Osteoblast (primary cell): ENCODE measurements around the gene COL24A1. TPM values are rescaled to one million over a fixed set of nuclear protein-coding genes. Genes with fewer than 3 reads are reported as not detected.
"Not testable (repeated sequence)": the region's sequence is repeated elsewhere in the genome, so short reads cannot be mapped to it uniquely, and the experiment has no call there.

ENCODE experiments used
- DNase-seq: peaks from one replicate; pipeline ENCODE4 v3.0.0; 2011; ENCODE audit warnings: low spot score, mixed read lengths; ENCODE audit not compliant: insufficient read length; ENCODE audit errors: missing footprints
- H2AFZ ChIP-seq: 2 replicates; pipeline ENCODE4 v1.6.0; 2011; ENCODE audit warnings: mild to moderate bottlenecking, low read length
- H3K27ac ChIP-seq: 2 replicates; pipeline ENCODE4 v1.5.1; 2011; ENCODE audit warnings: mild to moderate bottlenecking, low read depth, low read length, moderate library complexity
- H3K27me3 ChIP-seq: 2 replicates; pipeline ENCODE4 v1.6.0; 2012; ENCODE audit warnings: mild to moderate bottlenecking, control low read depth, inconsistent platforms, low read length, moderate library complexity; ENCODE audit not compliant: insufficient read depth
- H3K36me3 ChIP-seq: 2 replicates; pipeline ENCODE4 v1.5.1; 2011; ENCODE audit warnings: mild to moderate bottlenecking, low read length, control low read depth, moderate library complexity; ENCODE audit not compliant: insufficient read depth
- H3K4me1 ChIP-seq: 2 replicates; pipeline ENCODE4 v1.5.1; 2011; ENCODE audit warnings: mild to moderate bottlenecking, low read length, control low read depth, moderate library complexity; ENCODE audit not compliant: insufficient read depth
- H3K4me2 ChIP-seq: 2 replicates; pipeline ENCODE4 v1.6.0; 2011; ENCODE audit warnings: mild to moderate bottlenecking, low read length; ENCODE audit not compliant: insufficient read depth
- H3K4me3 ChIP-seq: fragments of 200-600 bp; sonication (generic); 3 replicates; pipeline ENCODE4 v1.5.1; 2012; ENCODE audit warnings: mild to moderate bottlenecking, low read length, inconsistent platforms; ENCODE audit not compliant: insufficient read depth
- H3K79me2 ChIP-seq: 2 replicates; pipeline ENCODE4 v1.6.0; 2012; ENCODE audit warnings: mild to moderate bottlenecking, low read length, control low read depth, inconsistent platforms; ENCODE audit not compliant: insufficient read depth
- H3K9me3 ChIP-seq: 2 replicates; pipeline ENCODE4 v1.5.1; 2011; ENCODE audit warnings: low read depth, low read length, control low read depth
- H4K20me1 ChIP-seq: 2 replicates; pipeline ENCODE4 v1.6.0; 2012; ENCODE audit warnings: mild to moderate bottlenecking, low read length, control low read depth; ENCODE audit not compliant: insufficient read depth
- CTCF ChIP-seq: IDR thresholded peaks from 2 replicates; pipeline ENCODE4 v1.5.1; 2011; ENCODE audit warnings: mild to moderate bottlenecking, low read depth, low read length, moderate library complexity; ENCODE audit errors: extremely low read depth
- total RNA-seq: library from RNA; depleted of rRNA; stranded (reverse); fragments of >200 nt; gene quantifications from 2 replicates; pipeline ENCODE4 v1.2.3, GENCODE V29; 2012

Gene COL24A1
- total RNA-seq, 1 donor: 1.1 TPM

- Histone ChIP-seq H3K4me2 (no peak overlapping the region), H3K27ac (no peak overlapping the region), H3K36me3 (no peaks in the 10 kb centered on the region), H3K4me1 (no peaks in the 10 kb centered on the region), H3K4me3 (no peak overlapping the region), H3K79me2 (no peaks in the 10 kb centered on the region), H2AFZ (no peak overlapping the region), H4K20me1 (no peaks in the 10 kb centered on the region), H3K27me3 (no peaks in the 10 kb centered on the region), H3K9me3 (no peaks in the 10 kb centered on the region)
- DNase-seq: no peak
- TF ChIP-seq CTCF: no peak
These were observed 412.8 kb downstream of the COL24A1 start for GRCh38 chr1:85743814-85744213.

- Histone ChIP-seq H3K79me2 (no peaks in the 10 kb centered on the region), H3K4me1 (no peaks in the 10 kb centered on the region), H3K4me3 (no peak overlapping the region), H3K36me3 (no peaks in the 10 kb centered on the region), H3K27ac (no peak overlapping the region), H3K27me3 (no peaks in the 10 kb centered on the region), H4K20me1 (no peaks in the 10 kb centered on the region), H3K4me2 (no peak overlapping the region), H2AFZ (no peak overlapping the region), H3K9me3 (no peaks in the 10 kb centered on the region)
- no peak for TF ChIP-seq CTCF
- DNase-seq: no peak
These were observed 421.6 kb downstream of the COL24A1 start for GRCh38 chr1:85734931-85735330.

DNA sequence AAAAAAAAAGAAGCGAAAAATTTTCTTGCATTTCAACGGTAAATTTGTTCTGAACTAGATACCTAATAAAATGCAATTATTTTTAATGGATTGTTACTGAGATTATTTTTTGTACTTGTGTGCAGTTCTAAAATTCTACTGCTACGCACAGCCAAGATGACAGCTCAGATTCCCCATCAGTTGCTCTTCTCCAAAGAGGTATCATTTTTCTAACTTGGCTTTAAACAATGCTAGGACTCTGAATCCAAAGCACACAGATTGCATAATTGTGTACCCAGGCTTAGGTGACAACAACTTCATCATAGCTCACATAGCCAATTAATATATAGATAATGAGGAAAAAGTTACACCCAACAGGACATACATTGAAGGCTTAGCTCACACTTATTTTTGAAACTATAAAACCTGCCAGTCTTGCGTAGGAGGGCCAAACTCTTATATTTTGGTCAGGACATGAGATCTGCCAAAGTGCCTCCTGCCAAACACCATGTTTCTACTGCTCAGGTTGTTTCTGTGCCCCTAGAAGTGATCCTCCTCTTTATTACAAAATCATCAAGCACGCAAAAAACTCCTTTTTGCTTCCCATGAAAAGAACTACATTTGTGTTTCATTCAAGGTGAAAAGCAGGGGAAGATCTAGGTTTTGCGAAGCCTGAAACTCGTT is 437.8 kb downstream of the COL24A1 start:
- Histone ChIP-seq H3K4me3 (no peak overlapping the region), H3K4me1 (no peaks in the 10 kb centered on the region), H4K20me1 (no peaks in the 10 kb centered on the region), H3K4me2 (no peak overlapping the region), H3K79me2 (no peaks in the 10 kb centered on the region), H2AFZ (no peak overlapping the region), H3K36me3 (no peaks in the 10 kb centered on the region), H3K27ac (no peak overlapping the region), H3K9me3 (peaks cover 1% of the 10 kb centered on the region), H3K27me3 (no peaks in the 10 kb centered on the region)
- TF ChIP-seq CTCF: no peak
- DNase-seq: no peak

DNA sequence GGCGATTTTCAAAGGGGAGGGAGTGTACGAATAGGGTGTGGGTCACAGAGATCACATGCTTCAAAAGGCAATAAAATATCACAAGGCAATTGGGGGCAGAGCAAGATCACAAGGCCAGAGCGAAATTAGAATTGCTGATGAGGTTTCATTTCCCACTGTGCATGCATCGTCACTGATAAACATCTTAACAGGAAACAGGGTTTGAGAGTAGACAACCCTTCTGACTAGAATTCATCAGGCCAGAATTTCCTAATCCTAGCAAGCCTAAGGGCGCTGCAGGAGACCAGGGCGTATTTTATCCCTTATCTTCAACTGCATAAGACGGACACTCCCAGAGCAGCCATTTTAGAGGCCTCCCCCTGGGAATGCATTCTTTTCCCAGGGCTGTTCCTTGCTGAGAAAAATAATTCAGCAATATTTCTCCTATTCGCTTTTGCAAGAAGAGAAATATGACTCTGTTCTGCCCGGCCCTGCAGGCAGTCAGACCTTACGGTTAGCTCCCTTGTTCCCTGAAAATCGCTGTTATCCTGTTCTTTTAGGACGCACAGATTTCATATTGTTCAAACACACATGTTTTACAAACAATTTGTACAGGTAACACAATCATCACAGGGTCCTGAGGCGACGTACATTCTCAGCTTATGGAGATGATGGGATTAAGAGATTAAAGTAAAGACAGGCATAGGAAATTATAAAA is 442.0 kb downstream of the COL24A1 start:
- H3K4me2 ChIP-seq, H3K9me3 ChIP-seq, H3K27me3 ChIP-seq, DNase-seq, H3K4me1 ChIP-seq, H3K36me3 ChIP-seq, H3K4me3 ChIP-seq, H4K20me1 ChIP-seq, H3K79me2 ChIP-seq, H2AFZ ChIP-seq, H3K27ac ChIP-seq: not testable (repeated sequence)
